ENCODE measurements around the gene EMX2.

Gene EMX2

DNA sequence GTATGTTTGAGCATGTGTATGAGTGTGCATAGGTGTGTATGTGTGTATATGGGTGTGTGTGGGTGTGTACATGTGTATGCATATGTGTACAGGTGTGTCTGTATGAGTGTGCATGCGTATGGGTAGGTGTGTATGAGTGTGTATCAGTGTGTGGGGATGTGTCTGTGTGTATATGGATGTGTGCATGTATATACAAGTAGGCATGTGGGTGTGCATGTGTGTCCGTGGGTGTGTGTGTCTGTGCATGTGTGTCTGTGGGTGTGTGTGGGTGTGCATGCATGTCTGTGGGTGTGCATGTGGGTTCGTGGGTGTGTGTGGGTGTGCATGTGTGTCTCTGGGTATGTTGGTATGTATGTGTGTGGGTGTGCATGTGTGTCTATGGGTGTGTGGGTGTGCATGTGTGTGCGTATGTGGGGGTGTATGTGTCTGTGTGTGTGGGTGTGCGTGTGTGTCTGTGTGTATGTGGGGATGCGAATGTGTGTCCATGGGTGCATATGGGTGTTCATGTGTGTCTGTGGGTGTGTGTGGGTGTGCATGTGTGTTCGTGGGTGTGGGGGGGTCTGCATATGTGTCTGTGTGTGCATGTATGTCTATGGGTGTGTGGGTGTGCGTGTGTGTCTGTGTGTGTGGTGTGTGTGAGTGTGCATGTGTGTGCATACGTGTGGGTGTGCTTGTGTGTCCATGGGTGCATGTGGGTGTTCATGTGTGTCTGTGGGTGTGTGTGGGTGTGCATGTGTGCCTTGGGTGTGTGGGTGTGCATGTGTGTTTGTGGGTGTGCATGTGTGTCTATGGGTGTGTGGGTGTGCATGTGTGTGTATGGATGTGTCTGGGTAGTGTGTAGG lies 20.6 kb downstream of the EMX2 start:
- Histone ChIP-seq H3K9ac (ENCODE audit: insufficient read length, low read depth) (no peak overlapping the region), H3K27me3 (ENCODE audit: insufficient read depth, insufficient read length) (no peaks in the 10 kb centered on the region), H3K4me3 (ENCODE audit: insufficient read length, low read depth) (no peak overlapping the region), H3K9me3 (ENCODE audit: insufficient read depth, low read length) (no peaks in the 10 kb centered on the region), H3K4me1 (ENCODE audit: insufficient read depth, insufficient read length) (peaks cover 3% of the 10 kb centered on the region), H3K36me3 (ENCODE audit: insufficient read depth, insufficient read length, low read length) (no peaks in the 10 kb centered on the region)
- DNase-seq (ENCODE audit: low read depth, low spot score), result no peak
- no peak for TF ChIP-seq SUZ12 (IDR thresholded peaks at IDR 0.05; ENCODE audit: extremely low read depth, insufficient read depth, insufficient read length)
- TF ChIP-seq ZNF274 (IDR thresholded peaks at IDR 0.05; ENCODE audit: low read depth, low read length), result no peak
- no peak for TF ChIP-seq YY1 (IDR thresholded peaks at IDR 0.05; ENCODE audit: insufficient read depth, insufficient read length)

DNA sequence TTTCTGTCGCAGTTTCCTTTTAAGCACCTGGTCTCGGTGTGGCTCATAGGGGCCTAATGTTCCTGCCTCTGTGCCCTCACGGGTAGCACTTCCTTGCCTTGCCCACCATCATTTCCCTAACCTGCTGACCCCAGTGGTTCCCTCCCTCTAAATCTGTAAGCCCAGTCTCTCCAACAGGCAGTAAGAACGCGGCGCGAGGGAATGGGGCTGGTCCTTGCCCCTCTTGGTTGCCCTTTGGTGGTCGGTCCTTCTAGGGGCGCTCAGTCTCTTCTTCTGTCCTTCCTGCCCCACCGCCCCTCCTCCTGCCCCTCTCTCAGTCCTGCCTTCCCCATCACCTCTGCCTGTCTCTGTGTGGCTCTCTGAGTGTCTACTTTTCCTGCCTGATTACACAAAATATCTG lies 21.2 kb downstream of the EMX2 start:
- TF ChIP-seq YY1 (IDR thresholded peaks at IDR 0.05; ENCODE audit: insufficient read depth, insufficient read length) (no peak), ZNF274 (IDR thresholded peaks at IDR 0.05; ENCODE audit: low read depth, low read length) (no peak), SUZ12 (IDR thresholded peaks at IDR 0.05; ENCODE audit: extremely low read depth, insufficient read depth, insufficient read length) (no peak)
- H3K9me3 ChIP-seq (ENCODE audit: insufficient read depth, low read length), result no peaks in the 10 kb centered on the region
- H3K27me3 ChIP-seq (ENCODE audit: insufficient read depth, insufficient read length), result no peaks in the 10 kb centered on the region
- no peak for DNase-seq (ENCODE audit: low read depth, low spot score)
- H3K36me3 ChIP-seq (ENCODE audit: insufficient read depth, insufficient read length, low read length), result no peaks in the 10 kb centered on the region
- H3K4me1 ChIP-seq (ENCODE audit: insufficient read depth, insufficient read length), result peaks cover 3% of the 10 kb centered on the region
- no peak overlapping the region for H3K9ac ChIP-seq (ENCODE audit: insufficient read length, low read depth)
- no peak overlapping the region for H3K4me3 ChIP-seq (ENCODE audit: insufficient read length, low read depth)

DNA sequence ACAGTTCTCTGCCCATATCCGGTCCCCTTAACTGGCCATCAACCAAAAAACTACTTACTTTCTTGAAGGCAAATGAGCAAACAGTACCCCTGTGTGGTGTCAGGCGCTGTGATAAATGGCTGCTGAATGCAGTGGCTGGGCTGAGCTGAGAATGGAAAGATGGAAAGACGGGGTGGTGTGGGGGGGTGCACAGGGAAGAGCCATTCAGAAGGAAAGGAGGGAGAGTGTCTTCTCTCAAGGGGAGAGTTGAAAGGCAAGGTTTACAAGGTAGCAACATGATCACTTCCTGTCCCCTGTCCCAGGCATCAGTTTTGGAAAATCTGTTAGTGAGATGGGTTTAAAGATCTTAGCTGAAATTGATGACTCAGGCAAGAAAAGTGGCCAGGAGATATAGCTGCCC lies 22.5 kb downstream of the EMX2 start:
- H3K36me3 ChIP-seq (ENCODE audit: insufficient read depth, insufficient read length, low read length), result no peaks in the 10 kb centered on the region
- H3K9me3 ChIP-seq (ENCODE audit: insufficient read depth, low read length), result no peaks in the 10 kb centered on the region
- H3K9ac ChIP-seq (ENCODE audit: insufficient read length, low read depth), result no peak overlapping the region
- peaks cover 3% of the 10 kb centered on the region for H3K4me1 ChIP-seq (ENCODE audit: insufficient read depth, insufficient read length)
- DNase-seq (ENCODE audit: low read depth, low spot score), result no peak
- H3K27me3 ChIP-seq (ENCODE audit: insufficient read depth, insufficient read length), result no peaks in the 10 kb centered on the region
- H3K4me3 ChIP-seq (ENCODE audit: insufficient read length, low read depth), result no peak overlapping the region
- no peak for TF ChIP-seq ZNF274 (IDR thresholded peaks at IDR 0.05; ENCODE audit: low read depth, low read length)
- TF ChIP-seq SUZ12 (IDR thresholded peaks at IDR 0.05; ENCODE audit: extremely low read depth, insufficient read depth, insufficient read length), result no peak
- TF ChIP-seq YY1 (IDR thresholded peaks at IDR 0.05; ENCODE audit: insufficient read depth, insufficient read length), result no peak

DNA sequence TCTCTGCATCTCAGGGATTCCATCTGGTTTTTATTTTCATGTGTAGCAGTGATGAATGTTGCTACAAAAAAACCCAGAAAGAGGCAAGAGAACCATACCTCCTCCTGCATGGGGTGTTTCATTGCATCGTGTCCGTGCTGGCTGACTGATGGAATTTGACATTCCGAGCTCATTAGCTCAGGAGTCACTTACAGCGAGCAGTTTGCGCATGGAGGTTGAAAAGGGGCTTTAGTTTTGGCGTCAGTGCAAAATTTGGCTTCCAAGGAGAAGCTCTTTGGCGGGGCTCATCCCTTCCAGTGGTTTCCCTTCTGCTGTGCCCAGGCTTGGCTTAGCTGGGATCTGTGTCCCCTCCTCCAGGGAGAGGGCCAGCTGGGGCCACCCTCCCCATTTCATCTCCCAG lies 25.8 kb downstream of the EMX2 start:
- Histone ChIP-seq H3K27me3 (ENCODE audit: insufficient read depth, insufficient read length) (no peaks in the 10 kb centered on the region), H3K4me1 (ENCODE audit: insufficient read depth, insufficient read length) (peaks cover 3% of the 10 kb centered on the region), H3K36me3 (ENCODE audit: insufficient read depth, insufficient read length, low read length) (no peaks in the 10 kb centered on the region), H3K9ac (ENCODE audit: insufficient read length, low read depth) (no peak overlapping the region), H3K9me3 (ENCODE audit: insufficient read depth, low read length) (no peaks in the 10 kb centered on the region), H3K4me3 (ENCODE audit: insufficient read length, low read depth) (no peak overlapping the region)
- TF ChIP-seq SUZ12 (IDR thresholded peaks at IDR 0.05; ENCODE audit: extremely low read depth, insufficient read depth, insufficient read length) (no peak), YY1 (IDR thresholded peaks at IDR 0.05; ENCODE audit: insufficient read depth, insufficient read length) (no peak), ZNF274 (IDR thresholded peaks at IDR 0.05; ENCODE audit: low read depth, low read length) (no peak)
- no peak for DNase-seq (ENCODE audit: low read depth, low spot score)

DNA sequence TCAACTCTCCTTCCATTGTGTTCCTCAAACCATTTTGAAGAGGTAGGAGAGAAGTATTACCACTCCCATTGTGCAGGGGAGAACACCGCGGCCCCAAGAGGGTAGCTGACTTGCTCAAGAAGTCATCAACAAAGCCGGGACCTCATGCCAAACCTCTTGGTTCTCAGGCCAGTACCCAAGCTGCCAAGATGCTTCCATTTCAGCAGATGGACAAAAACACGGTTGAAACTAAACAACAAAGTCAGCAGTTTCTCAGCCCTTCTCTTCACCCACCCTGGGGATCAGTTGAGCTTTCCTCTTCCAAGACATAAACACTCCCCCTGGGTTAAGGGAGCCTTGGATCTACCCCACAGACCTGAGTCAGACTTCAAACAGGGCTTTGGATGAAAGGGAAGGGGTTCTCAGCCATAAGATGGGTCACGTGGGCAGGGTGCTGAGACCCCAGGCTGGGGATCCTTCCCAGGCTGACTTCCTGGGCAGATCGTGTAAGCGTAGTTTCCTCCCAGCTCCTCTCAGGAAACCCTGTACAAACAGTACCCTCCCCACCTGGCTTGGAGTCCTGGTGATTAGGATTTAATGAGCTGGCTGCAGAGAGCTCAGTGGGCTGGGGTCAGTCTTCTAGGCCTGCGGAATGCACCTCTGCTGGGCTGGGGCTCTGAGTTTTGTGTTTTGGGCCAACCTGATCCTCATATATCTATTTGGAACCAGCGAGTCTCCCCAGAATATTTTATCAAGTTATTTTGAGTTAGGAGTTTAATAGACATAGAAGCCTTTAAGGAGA lies 27.3 kb downstream of the EMX2 start:
- TF ChIP-seq YY1 (IDR thresholded peaks at IDR 0.05; ENCODE audit: insufficient read depth, insufficient read length) (no peak), SUZ12 (IDR thresholded peaks at IDR 0.05; ENCODE audit: extremely low read depth, insufficient read depth, insufficient read length) (no peak), ZNF274 (IDR thresholded peaks at IDR 0.05; ENCODE audit: low read depth, low read length) (no peak)
- no peaks in the 10 kb centered on the region for H3K36me3 ChIP-seq (ENCODE audit: insufficient read depth, insufficient read length, low read length)
- H3K27me3 ChIP-seq (ENCODE audit: insufficient read depth, insufficient read length), result no peaks in the 10 kb centered on the region

DNA sequence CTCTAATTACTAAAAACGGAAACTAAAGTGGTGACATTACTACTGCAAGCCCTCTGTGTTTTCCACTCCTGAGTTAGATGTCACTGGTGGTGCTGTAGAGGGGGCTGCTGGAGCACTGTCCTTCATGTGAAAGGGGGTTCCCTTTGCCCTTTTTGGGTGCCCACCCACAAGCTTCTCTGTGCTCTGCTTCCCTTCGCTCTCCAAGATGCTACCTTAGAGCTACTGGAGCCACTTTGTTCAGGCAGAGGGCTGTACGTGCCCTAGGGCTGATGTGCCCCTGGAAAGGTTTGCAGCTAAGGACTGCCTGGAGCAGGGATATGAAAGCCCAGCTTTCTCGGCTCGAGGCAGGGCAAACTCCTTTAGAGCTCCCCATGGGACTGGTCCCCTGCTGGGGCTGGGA lies 28.3 kb downstream of the EMX2 start:
- DNase-seq (ENCODE audit: low read depth, low spot score), result no peak
- peaks cover 3% of the 10 kb centered on the region for H3K4me1 ChIP-seq (ENCODE audit: insufficient read depth, insufficient read length)
- no peaks in the 10 kb centered on the region for H3K36me3 ChIP-seq (ENCODE audit: insufficient read depth, insufficient read length, low read length)
- H3K9ac ChIP-seq (ENCODE audit: insufficient read length, low read depth), result no peak overlapping the region
- H3K27me3 ChIP-seq (ENCODE audit: insufficient read depth, insufficient read length), result no peaks in the 10 kb centered on the region
- H3K4me3 ChIP-seq (ENCODE audit: insufficient read length, low read depth), result no peak overlapping the region
- TF ChIP-seq ZNF274 (IDR thresholded peaks at IDR 0.05; ENCODE audit: low read depth, low read length) (no peak), YY1 (IDR thresholded peaks at IDR 0.05; ENCODE audit: insufficient read depth, insufficient read length) (no peak), SUZ12 (IDR thresholded peaks at IDR 0.05; ENCODE audit: extremely low read depth, insufficient read depth, insufficient read length) (no peak)
- H3K9me3 ChIP-seq (ENCODE audit: insufficient read depth, low read length), result no peaks in the 10 kb centered on the region

More for the DNA sequence above, 27.3 kb downstream of the EMX2 start:
- peaks cover 3% of the 10 kb centered on the region for H3K4me1 ChIP-seq (ENCODE audit: insufficient read depth, insufficient read length)
- no peak for DNase-seq (ENCODE audit: low read depth, low spot score)
- H3K4me3 ChIP-seq (ENCODE audit: insufficient read length, low read depth), result no peak overlapping the region
- no peaks in the 10 kb centered on the region for H3K9me3 ChIP-seq (ENCODE audit: insufficient read depth, low read length)
- H3K9ac ChIP-seq (ENCODE audit: insufficient read length, low read depth), result no peak overlapping the region

All from NT2/D1 (cell line).